Stimulated activated effector memory CD8-positive, alpha-beta T cell treated with anti-CD3 and anti-CD28 coated beads, Interleukin-12 subunit alpha, Interleukin-12 subunit beta, amount 100 ng/mL, for 72 hours (primary cell): ENCODE data around the gene FER.

Source experiments
- ATAC-seq: fragments of 150-1000 bp; cut with Tn5 transposase; 2 replicates; pipeline ENCODE4 v1.10.0; 2021
- DNase-seq, 2 donors: peaks; one replicate each; pipeline ENCODE4 v3.0.0; 2021 to 2022; ENCODE audit warnings: low spot score in 2 of 2
- H3K27ac Mint-ChIP-seq: one replicate; pipeline ENCODE4 v1.8.0; 2022; ENCODE audit warnings: mild to moderate bottlenecking, mixed read lengths
- H3K36me3 Mint-ChIP-seq: one replicate; pipeline ENCODE4 v1.8.0; 2022; ENCODE audit warnings: mild to moderate bottlenecking, mixed read lengths
- H3K4me1 Mint-ChIP-seq: one replicate; pipeline ENCODE4 v1.8.0; 2022; ENCODE audit warnings: mixed read lengths
- H3K4me3 Mint-ChIP-seq: one replicate; pipeline ENCODE4 v1.8.0; 2022; ENCODE audit warnings: mild to moderate bottlenecking, mixed read lengths
- H3K9me3 Mint-ChIP-seq: one replicate; pipeline ENCODE4 v1.8.0; 2022; ENCODE audit warnings: mixed read lengths

The FER gene

DNA sequence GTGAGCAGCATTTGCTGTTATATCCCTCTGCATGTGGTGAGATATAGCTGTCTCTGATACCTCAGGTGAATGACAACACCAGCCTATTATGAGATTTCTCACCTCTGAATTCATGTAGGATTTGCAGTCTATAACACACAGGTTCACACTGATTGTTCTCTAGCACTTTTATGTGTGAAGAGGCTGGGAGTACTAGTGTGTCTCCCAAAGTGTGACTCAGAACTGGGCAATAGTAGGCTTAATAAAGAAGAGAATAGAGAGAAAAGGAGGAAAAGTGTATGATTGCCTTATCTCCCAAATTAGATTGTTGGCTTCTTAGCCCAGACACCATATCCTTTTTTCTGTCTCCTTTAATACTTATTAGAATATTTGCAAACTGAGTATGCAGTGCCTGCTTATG lies 430.1 kb downstream of the FER start:
- no peak overlapping the region for H3K4me3 Mint-ChIP-seq
- no peak overlapping the region for H3K27ac Mint-ChIP-seq
- no peaks in the 10 kb centered on the region for H3K9me3 Mint-ChIP-seq
- ATAC-seq (no peak), DNase-seq (no peak)
- H3K36me3 Mint-ChIP-seq, result no peaks in the 10 kb centered on the region
- H3K4me1 Mint-ChIP-seq, result no peaks in the 10 kb centered on the region

- DNase-seq (no peak), ATAC-seq (no peak)
- Mint-ChIP-seq H3K27ac (no peak overlapping the region), H3K4me1 (no peaks in the 10 kb centered on the region), H3K9me3 (no peaks in the 10 kb centered on the region), H3K4me3 (no peak overlapping the region), H3K36me3 (no peaks in the 10 kb centered on the region)
Observed at GRCh38 chr5:109180668-109181067, 433.0 kb downstream of the FER start.

GRCh38 chr5:109186759-109187158 lies 439.1 kb downstream of the FER start:
- H3K4me3 Mint-ChIP-seq, result no peak overlapping the region
- H3K4me1 Mint-ChIP-seq, result no peaks in the 10 kb centered on the region
- H3K27ac Mint-ChIP-seq, result no peak overlapping the region
- no peaks in the 10 kb centered on the region for H3K36me3 Mint-ChIP-seq
- ATAC-seq (no peak), DNase-seq (no peak)
- H3K9me3 Mint-ChIP-seq, result no peaks in the 10 kb centered on the region

DNA sequence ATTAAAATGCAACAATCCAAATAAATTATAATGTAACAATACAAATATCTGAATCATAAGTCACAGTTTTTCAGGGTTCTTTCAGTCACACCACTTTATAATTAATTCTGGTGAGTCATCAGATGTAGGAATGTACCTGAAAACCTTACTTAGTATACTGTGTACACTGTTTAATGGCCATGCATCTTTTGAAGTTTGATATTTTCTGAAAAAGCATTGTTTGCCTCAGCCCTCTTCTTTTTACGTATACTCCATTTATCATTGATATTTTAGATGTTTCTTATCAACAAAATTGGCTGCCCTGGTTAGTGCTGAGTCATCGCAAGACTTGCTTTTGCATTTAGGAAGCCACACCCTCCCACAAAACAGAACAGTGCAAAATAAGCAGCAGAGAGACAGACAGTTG lies 443.5 kb downstream of the FER start:
- DNase-seq, result no peak
- Mint-ChIP-seq H3K27ac (no peak overlapping the region), H3K4me3 (no peak overlapping the region), H3K36me3 (no peaks in the 10 kb centered on the region), H3K9me3 (no peaks in the 10 kb centered on the region), H3K4me1 (no peaks in the 10 kb centered on the region)
- ATAC-seq, result peak; percentile 63

- Mint-ChIP-seq H3K4me3 (no peak overlapping the region), H3K4me1 (no peaks in the 10 kb centered on the region), H3K9me3 (no peaks in the 10 kb centered on the region), H3K36me3 (no peaks in the 10 kb centered on the region), H3K27ac (no peak overlapping the region)
- ATAC-seq (no peak), DNase-seq (no peak)
Observed at GRCh38 chr5:109192027-109192426, 444.3 kb downstream of the FER start.

GRCh38 chr5:109192555-109193281 lies 445.0 kb downstream of the FER start:
- ATAC-seq (no peak), DNase-seq (no peak)
- no peak overlapping the region for H3K4me3 Mint-ChIP-seq
- no peaks in the 10 kb centered on the region for H3K4me1 Mint-ChIP-seq
- no peaks in the 10 kb centered on the region for H3K36me3 Mint-ChIP-seq
- no peaks in the 10 kb centered on the region for H3K9me3 Mint-ChIP-seq
- H3K27ac Mint-ChIP-seq, result no peak overlapping the region

DNA sequence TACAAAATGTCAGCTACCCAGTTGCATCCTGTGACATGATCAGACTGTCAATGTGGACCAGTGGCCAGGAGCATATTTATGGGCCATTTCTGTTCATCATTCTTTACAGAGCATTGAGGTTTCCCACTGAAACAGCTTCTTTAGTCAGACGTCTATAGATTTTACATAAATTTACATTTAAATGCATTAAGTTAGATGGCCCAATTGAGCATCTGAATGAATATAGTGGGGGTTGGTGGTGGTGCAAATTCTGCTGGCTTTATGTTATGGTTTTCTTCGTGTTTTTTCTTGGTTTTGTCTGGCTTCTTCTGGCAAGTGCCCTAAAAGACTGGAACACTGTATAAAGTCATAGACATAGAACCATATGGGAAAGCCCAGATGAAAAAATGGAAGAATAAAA lies 448.0 kb downstream of the FER start:
- H3K36me3 Mint-ChIP-seq, result no peaks in the 10 kb centered on the region
- no peak overlapping the region for H3K4me3 Mint-ChIP-seq
- H3K9me3 Mint-ChIP-seq, result no peaks in the 10 kb centered on the region
- no peak for ATAC-seq
- DNase-seq, result no peak
- no peak overlapping the region for H3K27ac Mint-ChIP-seq
- H3K4me1 Mint-ChIP-seq, result no peaks in the 10 kb centered on the region

GRCh38 chr5:109196087-109196822 lies 448.6 kb downstream of the FER start:
- Mint-ChIP-seq H3K27ac (no peak overlapping the region), H3K4me3 (no peak overlapping the region), H3K36me3 (no peaks in the 10 kb centered on the region), H3K9me3 (no peaks in the 10 kb centered on the region), H3K4me1 (no peaks in the 10 kb centered on the region)
- DNase-seq, result no peak
- ATAC-seq, result no peak

GRCh38 chr5:109196823-109197160 lies 449.1 kb downstream of the FER start:
- ATAC-seq, result no peak
- no peaks in the 10 kb centered on the region for H3K36me3 Mint-ChIP-seq
- no peaks in the 10 kb centered on the region for H3K4me1 Mint-ChIP-seq
- DNase-seq, result no peak
- H3K4me3 Mint-ChIP-seq, result no peak overlapping the region
- H3K27ac Mint-ChIP-seq, result no peak overlapping the region
- no peaks in the 10 kb centered on the region for H3K9me3 Mint-ChIP-seq

- DNase-seq, result no peak
- H3K4me1 Mint-ChIP-seq, result no peaks in the 10 kb centered on the region
- no peak overlapping the region for H3K4me3 Mint-ChIP-seq
- no peaks in the 10 kb centered on the region for H3K9me3 Mint-ChIP-seq
- no peak for ATAC-seq
- H3K36me3 Mint-ChIP-seq, result no peaks in the 10 kb centered on the region
- H3K27ac Mint-ChIP-seq, result no peak overlapping the region
Observed at GRCh38 chr5:109199289-109199688, 451.6 kb downstream of the FER start.

DNA sequence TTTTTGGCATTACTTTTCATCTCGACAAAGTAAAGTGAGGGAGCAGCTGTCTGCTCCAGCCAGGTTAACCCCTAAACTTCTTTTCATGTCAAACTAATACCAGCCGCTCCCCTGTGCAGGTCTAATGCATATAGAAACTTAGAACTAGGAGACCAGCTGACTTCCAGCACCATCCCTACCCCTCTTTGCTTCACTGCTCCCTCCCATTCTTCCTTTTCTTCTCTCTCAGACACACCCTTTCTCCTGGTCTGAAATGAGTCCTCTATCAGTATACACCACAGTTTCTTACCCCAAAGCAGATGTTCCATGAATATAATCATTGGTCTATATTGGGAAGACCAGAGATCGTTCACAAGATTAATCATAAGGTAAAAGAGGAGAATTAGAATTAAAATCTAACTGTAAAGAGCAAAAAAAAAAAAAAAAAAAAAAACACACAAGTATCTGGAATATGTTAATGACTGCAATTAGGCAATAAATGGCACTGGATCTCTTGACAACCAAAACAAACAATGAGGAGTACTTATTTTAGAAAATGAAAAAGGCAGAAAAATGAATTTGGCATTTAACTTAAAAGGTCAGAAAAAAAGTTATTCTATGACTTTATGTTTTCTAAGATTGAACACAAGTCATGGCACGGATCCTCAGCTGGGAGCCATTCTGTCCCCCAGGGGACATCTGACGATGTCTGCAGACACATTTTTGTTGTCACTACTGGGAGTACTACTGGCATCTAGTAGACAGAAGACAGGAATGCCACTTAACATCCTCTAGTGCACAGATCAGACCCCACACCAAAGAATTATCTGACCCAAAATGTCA lies 452.3 kb downstream of the FER start:
- no peaks in the 10 kb centered on the region for H3K36me3 Mint-ChIP-seq
- DNase-seq (no peak), ATAC-seq (no peak)
- H3K4me3 Mint-ChIP-seq, result no peak overlapping the region
- no peaks in the 10 kb centered on the region for H3K4me1 Mint-ChIP-seq
- no peak overlapping the region for H3K27ac Mint-ChIP-seq
- H3K9me3 Mint-ChIP-seq, result peaks cover 2% of the 10 kb centered on the region

GRCh38 chr5:109215040-109215439 lies 467.3 kb downstream of the FER start:
- H3K9me3 Mint-ChIP-seq, result peaks cover 6% of the 10 kb centered on the region
- no peak overlapping the region for H3K4me3 Mint-ChIP-seq
- H3K27ac Mint-ChIP-seq, result no peak overlapping the region
- no peaks in the 10 kb centered on the region for H3K4me1 Mint-ChIP-seq
- H3K36me3 Mint-ChIP-seq, result no peaks in the 10 kb centered on the region
- ATAC-seq, result no peak
- DNase-seq, result no peak

- ATAC-seq (no peak), DNase-seq (no peak)
- no peaks in the 10 kb centered on the region for H3K4me1 Mint-ChIP-seq
- H3K4me3 Mint-ChIP-seq, result no peak overlapping the region
- no peak overlapping the region for H3K27ac Mint-ChIP-seq
- no peaks in the 10 kb centered on the region for H3K9me3 Mint-ChIP-seq
- no peaks in the 10 kb centered on the region for H3K36me3 Mint-ChIP-seq
Observed at GRCh38 chr5:109218818-109219217, 471.1 kb downstream of the FER start.

GRCh38 chr5:109223531-109223930 lies 475.8 kb downstream of the FER start:
- H3K9me3 Mint-ChIP-seq, result no peaks in the 10 kb centered on the region
- no peaks in the 10 kb centered on the region for H3K36me3 Mint-ChIP-seq
- no peak overlapping the region for H3K27ac Mint-ChIP-seq
- no peaks in the 10 kb centered on the region for H3K4me1 Mint-ChIP-seq
- DNase-seq (no peak), ATAC-seq (no peak)
- no peak overlapping the region for H3K4me3 Mint-ChIP-seq

DNA sequence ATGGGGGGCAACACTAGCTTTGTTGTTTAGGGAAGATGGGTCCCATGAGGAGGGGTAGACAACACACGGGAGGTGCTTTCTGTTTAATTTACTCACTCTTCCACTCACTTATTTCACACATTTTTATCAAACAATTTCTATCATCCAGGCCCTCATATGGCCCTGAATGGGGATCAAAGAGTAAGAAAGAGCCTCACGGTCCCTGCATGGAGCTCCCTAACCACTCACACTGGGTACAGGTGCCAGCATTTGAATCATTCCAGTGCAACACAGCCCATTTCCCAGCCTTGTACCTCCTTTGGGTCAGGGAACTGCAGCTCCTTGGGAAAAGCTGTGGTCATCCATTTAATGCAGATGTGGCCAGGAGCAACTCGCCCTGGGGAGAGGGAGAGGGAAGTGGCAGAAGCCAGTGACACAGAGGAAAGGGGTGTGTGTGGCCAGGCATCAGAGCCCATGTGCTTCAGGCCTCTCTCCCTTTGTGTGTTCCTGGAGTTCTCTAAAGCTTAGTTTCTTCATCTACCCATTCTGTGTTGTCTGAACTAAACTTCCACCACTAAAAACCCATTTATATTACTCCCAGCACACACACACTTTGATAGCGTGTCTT lies 476.7 kb downstream of the FER start:
- DNase-seq (no peak), ATAC-seq (no peak)
- H3K9me3 Mint-ChIP-seq, result no peaks in the 10 kb centered on the region
- no peak overlapping the region for H3K4me3 Mint-ChIP-seq
- no peaks in the 10 kb centered on the region for H3K4me1 Mint-ChIP-seq
- H3K36me3 Mint-ChIP-seq, result no peaks in the 10 kb centered on the region
- no peak overlapping the region for H3K27ac Mint-ChIP-seq
